IPS-20b (cell line): ENCODE measurements around the gene SIGLEC10.

Source experiments
- H3K27ac ChIP-seq: one replicate; pipeline ENCODE4 v1.5.1; 2013; ENCODE audit warnings: low read length
- H3K27me3 ChIP-seq: 2 replicates; pipeline ENCODE4 v1.6.1; 2013; ENCODE audit warnings: mild to moderate bottlenecking, low read length, inconsistent platforms; ENCODE audit not compliant: insufficient read depth
- H3K36me3 ChIP-seq: 2 replicates; pipeline ENCODE4 v1.6.1; 2013; ENCODE audit warnings: low read depth, mild to moderate bottlenecking, inconsistent platforms, low read length, moderate library complexity; ENCODE audit not compliant: insufficient read depth
- H3K4me1 ChIP-seq: 2 replicates; pipeline ENCODE4 v1.6.1; 2013; ENCODE audit warnings: mild to moderate bottlenecking, control low read depth, inconsistent platforms, low read length, moderate library complexity; ENCODE audit not compliant: insufficient read depth
- H3K4me3 ChIP-seq: 2 replicates; pipeline ENCODE4 v1.5.1; 2013; ENCODE audit warnings: mild to moderate bottlenecking, low read length, inconsistent platforms
- H3K9ac ChIP-seq: 2 replicates; pipeline ENCODE4 v1.6.1; 2013; ENCODE audit warnings: low read depth, mild to moderate bottlenecking, inconsistent platforms, low read length, moderate library complexity
- H3K9me3 ChIP-seq: 2 replicates; pipeline ENCODE4 v1.6.1; 2013; ENCODE audit warnings: mild to moderate bottlenecking, low read depth, low read length, inconsistent platforms; ENCODE audit not compliant: insufficient read depth

The SIGLEC10 gene

GRCh38 chr19:51368366-51369282 is 48.8 kb downstream of the SIGLEC10 start, which contains the start of gene CLDND2:
Gene CLDND2, minus strand, starts transcription at chr19:51369003. Its CDS starts 426 bp downstream, at chr19:51368577.
- Histone ChIP-seq H3K36me3 (no peaks in the 10 kb centered on the region), H3K27me3 (no peaks in the 10 kb centered on the region), H3K4me1 (peaks cover 13% of the 10 kb centered on the region; the same call in 1 of the 2 replicates), H3K9me3 (no peaks in the 10 kb centered on the region), H3K4me3 (peak within 1 kb of the TSS; percentile 97), H3K27ac (peak within 1 kb of the TSS; percentile 16), H3K9ac (peak within 1 kb of the TSS; percentile 63; the same call in 1 of the 2 replicates)

- no peaks in the 10 kb centered on the region for H3K36me3 ChIP-seq
- H3K9ac ChIP-seq = peak overlapping the region; percentile 89; the same call in 1 of the 2 replicates
- H3K27ac ChIP-seq = peak overlapping the region; percentile 98
- H3K9me3 ChIP-seq = no peaks in the 10 kb centered on the region
- peak overlapping the region; percentile 97 for H3K4me3 ChIP-seq
- H3K4me1 ChIP-seq = peaks cover 15% of the 10 kb centered on the region
- no peaks in the 10 kb centered on the region for H3K27me3 ChIP-seq
Observed at GRCh38 chr19:51367565-51368365, 49.7 kb downstream of the SIGLEC10 start.

- Histone ChIP-seq H3K4me1 (peaks cover 15% of the 10 kb centered on the region), H3K4me3 (peak overlapping the region; percentile 97), H3K36me3 (no peaks in the 10 kb centered on the region), H3K9me3 (no peaks in the 10 kb centered on the region), H3K27me3 (no peaks in the 10 kb centered on the region), H3K9ac (peak overlapping the region; percentile 89), H3K27ac (peak overlapping the region; percentile 98)
Observed at GRCh38 chr19:51367255-51367564, 50.2 kb downstream of the SIGLEC10 start.

GRCh38 chr19:51366389-51367254 is 50.8 kb downstream of the SIGLEC10 start:
- H3K9ac ChIP-seq = peak overlapping the region; percentile 89
- H3K27me3 ChIP-seq = no peaks in the 10 kb centered on the region
- H3K9me3 ChIP-seq = no peaks in the 10 kb centered on the region
- H3K4me1 ChIP-seq = peaks cover 15% of the 10 kb centered on the region
- H3K4me3 ChIP-seq = peak overlapping the region; percentile 97
- H3K27ac ChIP-seq = peak overlapping the region; percentile 98
- H3K36me3 ChIP-seq = no peaks in the 10 kb centered on the region

- Histone ChIP-seq H3K27me3 (no peaks in the 10 kb centered on the region), H3K27ac (peak within 1 kb of the TSS; percentile 98), H3K4me1 (peaks cover 15% of the 10 kb centered on the region), H3K9me3 (no peaks in the 10 kb centered on the region), H3K36me3 (no peaks in the 10 kb centered on the region), H3K4me3 (peak within 1 kb of the TSS; percentile 97), H3K9ac (peak within 1 kb of the TSS; percentile 89)
Observed at GRCh38 chr19:51365965-51366388, 51.5 kb downstream of the SIGLEC10 start, which contains the start of gene ETFB. Gene ETFB, minus strand, starts transcription at chr19:51366388. Its CDS starts 62 bp downstream, at chr19:51366326.

- Histone ChIP-seq H3K36me3 (no peaks in the 10 kb centered on the region), H3K4me3 (peak overlapping the region; percentile 78), H3K4me1 (peaks cover 15% of the 10 kb centered on the region), H3K9me3 (no peaks in the 10 kb centered on the region), H3K9ac (peak overlapping the region; percentile 80), H3K27ac (no peak overlapping the region), H3K27me3 (no peaks in the 10 kb centered on the region)
Observed at GRCh38 chr19:51365211-51365964, 52.1 kb downstream of the SIGLEC10 start.

- Histone ChIP-seq H3K36me3 (no peaks in the 10 kb centered on the region), H3K9ac (no peak overlapping the region), H3K9me3 (no peaks in the 10 kb centered on the region), H3K27ac (no peak overlapping the region), H3K4me3 (no peak overlapping the region), H3K27me3 (no peaks in the 10 kb centered on the region), H3K4me1 (peaks cover 15% of the 10 kb centered on the region)
Observed at GRCh38 chr19:51364200-51365106, 53.0 kb downstream of the SIGLEC10 start.

GRCh38 chr19:51361239-51361638 is 56.2 kb downstream of the SIGLEC10 start:
- Histone ChIP-seq H3K27me3 (no peaks in the 10 kb centered on the region), H3K9me3 (no peaks in the 10 kb centered on the region), H3K4me1 (peaks cover 9% of the 10 kb centered on the region; the same call in 1 of the 2 replicates), H3K4me3 (no peak overlapping the region), H3K27ac (no peak overlapping the region), H3K36me3 (no peaks in the 10 kb centered on the region), H3K9ac (no peak overlapping the region)
